GM18498 (cell line): ENCODE results near the gene DCT.
"Not testable (repeated sequence)": the region's sequence is repeated elsewhere in the genome, so short reads cannot be mapped to it uniquely, and the experiment has no call there.

Source experiments
- ATAC-seq: cut with Tn5 transposase; IDR thresholded peaks from one replicate; pipeline ENCODE4 v1.9.1; 2021; ENCODE audit warnings: mild to moderate bottlenecking, moderate library complexity; ENCODE audit not compliant: unreplicated experiment

The DCT gene

GRCh38 chr13:94479616-94480015 is at the start of gene DCT:
Gene DCT, minus strand, starts transcription at chr13:94479682. Its CDS starts 427 bp downstream, at chr13:94479255.
- ATAC-seq, result no peak

GRCh38 chr13:94526956-94527355 is 47.5 kb upstream of the DCT start:
- ATAC-seq, result not testable (repeated sequence)

- ATAC-seq, result no peak
Measured at GRCh38 chr13:94525781-94526180, 46.3 kb upstream of the DCT start.

- ATAC-seq, result no peak
Measured at GRCh38 chr13:94524407-94524806, 44.9 kb upstream of the DCT start.

GRCh38 chr13:94520001-94520400 is 40.5 kb upstream of the DCT start:
- ATAC-seq, result no peak

GRCh38 chr13:94516456-94516855 is 37.0 kb upstream of the DCT start:
- no peak for ATAC-seq

- ATAC-seq, result no peak
Measured at GRCh38 chr13:94515911-94516310, 36.4 kb upstream of the DCT start.

GRCh38 chr13:94515374-94515773 is 35.9 kb upstream of the DCT start:
- no peak for ATAC-seq

- ATAC-seq, result no peak
Measured at GRCh38 chr13:94513026-94513425, 33.5 kb upstream of the DCT start.

- ATAC-seq, result no peak
Measured at GRCh38 chr13:94505730-94506129, 26.2 kb upstream of the DCT start.

- ATAC-seq, result no peak
Measured at GRCh38 chr13:94503851-94504250, 24.4 kb upstream of the DCT start.

- ATAC-seq, result not testable (repeated sequence)
Measured at GRCh38 chr13:94498831-94499230, 19.3 kb upstream of the DCT start.

GRCh38 chr13:94495806-94496205 is 16.3 kb upstream of the DCT start:
- no peak for ATAC-seq

- ATAC-seq, result no peak
Measured at GRCh38 chr13:94494026-94494425, 14.5 kb upstream of the DCT start.

GRCh38 chr13:94487043-94487442 is 7.6 kb upstream of the DCT start:
- ATAC-seq, result no peak

- ATAC-seq, result no peak
Measured at GRCh38 chr13:94483970-94484369, 4.5 kb upstream of the DCT start.

GRCh38 chr13:94481941-94482340 is 2.5 kb upstream of the DCT start:
- no peak for ATAC-seq

GRCh38 chr13:94480672-94481145 is 1.2 kb upstream of the DCT start:
- ATAC-seq, result no peak

GRCh38 chr13:94478913-94479312 is 569 bp downstream of the DCT start:
- ATAC-seq, result no peak

GRCh38 chr13:94470126-94470525 is 9.4 kb downstream of the DCT start:
- no peak for ATAC-seq

- no peak for ATAC-seq
Measured at GRCh38 chr13:94464771-94465170, 14.7 kb downstream of the DCT start.

- ATAC-seq, result no peak
Measured at GRCh38 chr13:94462670-94463069, 16.8 kb downstream of the DCT start.

- no peak for ATAC-seq
Measured at GRCh38 chr13:94459116-94459515, 20.4 kb downstream of the DCT start.

- ATAC-seq, result no peak
Measured at GRCh38 chr13:94455414-94455813, 24.1 kb downstream of the DCT start.
